HCT116 (cell line): Measurements from ENCODE around the gene ZNF575.

Experiments used
- CTCF ChIP-seq, 3 experiments: fragments of 200-600 bp in 1 of 3; sonication (generic) in 1 of 3; IDR thresholded peaks in 2 of 3; conservative IDR thresholded peaks in 1 of 3; 2 replicates each; pipeline ENCODE4 v1.5.1; 2012 to 2017; ENCODE audit warnings: low read depth in 2 of 3, low read length in 2 of 3, antibody characterized with exemption in 1 of 3, borderline replicate concordance in 1 of 3, control low read depth in 1 of 3, mild to moderate bottlenecking in 1 of 3, mixed read lengths in 1 of 3, mixed run types in 1 of 3, moderate library complexity in 1 of 3; ENCODE audit not compliant: insufficient read depth in 1 of 3
- EZH2 ChIP-seq: fragments of 200-600 bp; sonication (generic); IDR thresholded peaks from 2 replicates; pipeline ENCODE4 v1.6.1; 2017; ENCODE audit warnings: antibody characterized with exemption, mixed run types
- POLR2A ChIP-seq: IDR thresholded peaks from 2 replicates; pipeline ENCODE4 v1.7.0; 2011; ENCODE audit warnings: borderline replicate concordance; ENCODE audit not compliant: insufficient read depth, insufficient read length; ENCODE audit errors: extremely low read depth
- POLR2AphosphoS5 ChIP-seq: IDR thresholded peaks from 2 replicates; pipeline ENCODE4 v1.6.1; 2011; ENCODE audit warnings: mild to moderate bottlenecking, low read depth, low read length, moderate library complexity
- RAD21 ChIP-seq: IDR thresholded peaks from 2 replicates; pipeline ENCODE4 v1.6.1; 2012; ENCODE audit warnings: low read depth, mild to moderate bottlenecking
- TF ChIP-seq, protein P1 (sequence below): IDR thresholded peaks from 2 replicates; pipeline ENCODE4 v1.6.1; 2012; ENCODE audit warnings: low read depth

GRCh38 chr19:43503501-43504425 lies 29.2 kb upstream of the ZNF575 start:
- TF ChIP-seq CTCF (IDR thresholded peaks at IDR 0.05 in 2 of 3, conservative IDR thresholded peaks at IDR 0.05 in 1 of 3; ENCODE audit: borderline replicate concordance in 1 of 3, insufficient read depth in 1 of 3, low read depth in 2 of 3, low read length in 2 of 3) (0 out of 6 replicates have a peak, but pooled peaks of 1 of the 3 experiments have one; percentile 7), POLR2A (peak; percentile 43), POLR2AphosphoS5 (peak; percentile 72), RAD21 (peak; percentile 40), EZH2 (no peak)
- TF ChIP-seq, protein P1, sequence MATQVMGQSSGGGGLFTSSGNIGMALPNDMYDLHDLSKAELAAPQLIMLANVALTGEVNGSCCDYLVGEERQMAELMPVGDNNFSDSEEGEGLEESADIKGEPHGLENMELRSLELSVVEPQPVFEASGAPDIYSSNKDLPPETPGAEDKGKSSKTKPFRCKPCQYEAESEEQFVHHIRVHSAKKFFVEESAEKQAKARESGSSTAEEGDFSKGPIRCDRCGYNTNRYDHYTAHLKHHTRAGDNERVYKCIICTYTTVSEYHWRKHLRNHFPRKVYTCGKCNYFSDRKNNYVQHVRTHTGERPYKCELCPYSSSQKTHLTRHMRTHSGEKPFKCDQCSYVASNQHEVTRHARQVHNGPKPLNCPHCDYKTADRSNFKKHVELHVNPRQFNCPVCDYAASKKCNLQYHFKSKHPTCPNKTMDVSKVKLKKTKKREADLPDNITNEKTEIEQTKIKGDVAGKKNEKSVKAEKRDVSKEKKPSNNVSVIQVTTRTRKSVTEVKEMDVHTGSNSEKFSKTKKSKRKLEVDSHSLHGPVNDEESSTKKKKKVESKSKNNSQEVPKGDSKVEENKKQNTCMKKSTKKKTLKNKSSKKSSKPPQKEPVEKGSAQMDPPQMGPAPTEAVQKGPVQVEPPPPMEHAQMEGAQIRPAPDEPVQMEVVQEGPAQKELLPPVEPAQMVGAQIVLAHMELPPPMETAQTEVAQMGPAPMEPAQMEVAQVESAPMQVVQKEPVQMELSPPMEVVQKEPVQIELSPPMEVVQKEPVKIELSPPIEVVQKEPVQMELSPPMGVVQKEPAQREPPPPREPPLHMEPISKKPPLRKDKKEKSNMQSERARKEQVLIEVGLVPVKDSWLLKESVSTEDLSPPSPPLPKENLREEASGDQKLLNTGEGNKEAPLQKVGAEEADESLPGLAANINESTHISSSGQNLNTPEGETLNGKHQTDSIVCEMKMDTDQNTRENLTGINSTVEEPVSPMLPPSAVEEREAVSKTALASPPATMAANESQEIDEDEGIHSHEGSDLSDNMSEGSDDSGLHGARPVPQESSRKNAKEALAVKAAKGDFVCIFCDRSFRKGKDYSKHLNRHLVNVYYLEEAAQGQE, result no peak
